Nephron (organoid): ENCODE measurements around the gene ATF6B.

Experiments
- H3K27ac Mint-ChIP-seq, 3 experiments: 2 replicates each; pipeline ENCODE4 v1.8.0; 2020; ENCODE audit warnings: mixed read lengths in 3 of 3, mild to moderate bottlenecking in 2 of 3, moderate library complexity in 1 of 3
- H3K27me3 Mint-ChIP-seq: 2 replicates; pipeline ENCODE4 v1.8.0; 2021; ENCODE audit warnings: low read depth, mild to moderate bottlenecking, moderate library complexity, mixed read lengths
- H3K36me3 Mint-ChIP-seq: 2 replicates; pipeline ENCODE4 v1.8.0; 2020; ENCODE audit warnings: low read depth, mixed read lengths
- H3K4me1 Mint-ChIP-seq: 2 replicates; pipeline ENCODE4 v1.8.0; 2020; ENCODE audit warnings: mixed read lengths
- H3K4me3 Mint-ChIP-seq, 3 experiments: 2 replicates each; pipeline ENCODE4 v1.8.0; 2020; ENCODE audit warnings: mild to moderate bottlenecking in 3 of 3, mixed read lengths in 3 of 3, moderate library complexity in 2 of 3
- H3K9me3 Mint-ChIP-seq: 2 replicates; pipeline ENCODE4 v1.8.0; 2020; ENCODE audit warnings: mixed read lengths
- TF ChIP-seq, protein P1 (sequence below), 3 experiments: fragments of 200-600 bp; sonication (generic); IDR thresholded peaks; one replicate each; pipeline ENCODE4 v1.5.0; 2021; ENCODE audit warnings: antibody characterized with exemption in 3 of 3; ENCODE audit not compliant: unreplicated experiment in 3 of 3

Gene ATF6B

DNA sequence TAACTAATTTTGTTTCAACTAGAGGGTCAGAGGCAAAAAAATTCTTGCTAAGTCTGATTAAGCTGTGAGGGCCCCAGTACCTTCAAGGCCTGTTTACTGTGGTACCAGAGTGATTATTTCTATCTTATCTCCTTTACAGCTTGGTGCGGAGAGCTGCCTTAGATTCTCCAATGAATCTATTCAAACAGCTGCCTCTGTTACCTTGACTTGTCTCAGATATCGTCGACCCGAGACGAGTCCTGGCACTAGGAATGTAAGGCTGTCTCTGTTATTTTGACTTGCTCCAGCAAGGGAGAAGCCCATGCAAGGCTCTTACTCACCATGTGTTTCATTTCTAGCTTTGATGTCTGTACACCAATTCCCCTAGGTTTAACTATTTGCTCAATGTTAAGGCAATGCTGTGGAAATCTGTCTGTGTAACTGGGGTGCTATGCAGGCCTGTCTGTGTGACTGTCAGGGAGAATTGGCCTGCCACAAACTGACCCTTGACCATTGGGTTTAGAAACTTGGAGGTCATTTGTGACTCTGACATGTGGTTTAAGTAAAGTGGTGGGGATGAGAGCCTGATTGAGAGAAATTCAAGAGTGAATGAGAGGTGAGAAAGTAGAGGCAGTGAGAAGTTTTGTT lies 12.5 kb upstream of the ATF6B start:
- Mint-ChIP-seq H3K4me1 (peaks cover 4% of the 10 kb centered on the region), H3K36me3 (no peaks in the 10 kb centered on the region), H3K9me3 (no peaks in the 10 kb centered on the region), H3K4me3 (no peak overlapping the region), H3K27ac (peak overlapping the region in 2 of 3 experiments; percentile 28 to 48), H3K27me3 (peaks cover 8% of the 10 kb centered on the region)
- TF ChIP-seq, protein P1, sequence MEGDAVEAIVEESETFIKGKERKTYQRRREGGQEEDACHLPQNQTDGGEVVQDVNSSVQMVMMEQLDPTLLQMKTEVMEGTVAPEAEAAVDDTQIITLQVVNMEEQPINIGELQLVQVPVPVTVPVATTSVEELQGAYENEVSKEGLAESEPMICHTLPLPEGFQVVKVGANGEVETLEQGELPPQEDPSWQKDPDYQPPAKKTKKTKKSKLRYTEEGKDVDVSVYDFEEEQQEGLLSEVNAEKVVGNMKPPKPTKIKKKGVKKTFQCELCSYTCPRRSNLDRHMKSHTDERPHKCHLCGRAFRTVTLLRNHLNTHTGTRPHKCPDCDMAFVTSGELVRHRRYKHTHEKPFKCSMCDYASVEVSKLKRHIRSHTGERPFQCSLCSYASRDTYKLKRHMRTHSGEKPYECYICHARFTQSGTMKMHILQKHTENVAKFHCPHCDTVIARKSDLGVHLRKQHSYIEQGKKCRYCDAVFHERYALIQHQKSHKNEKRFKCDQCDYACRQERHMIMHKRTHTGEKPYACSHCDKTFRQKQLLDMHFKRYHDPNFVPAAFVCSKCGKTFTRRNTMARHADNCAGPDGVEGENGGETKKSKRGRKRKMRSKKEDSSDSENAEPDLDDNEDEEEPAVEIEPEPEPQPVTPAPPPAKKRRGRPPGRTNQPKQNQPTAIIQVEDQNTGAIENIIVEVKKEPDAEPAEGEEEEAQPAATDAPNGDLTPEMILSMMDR (IDR thresholded peaks at IDR 0.05; ENCODE audit: unreplicated experiment in 3 of 3), result no peak

DNA sequence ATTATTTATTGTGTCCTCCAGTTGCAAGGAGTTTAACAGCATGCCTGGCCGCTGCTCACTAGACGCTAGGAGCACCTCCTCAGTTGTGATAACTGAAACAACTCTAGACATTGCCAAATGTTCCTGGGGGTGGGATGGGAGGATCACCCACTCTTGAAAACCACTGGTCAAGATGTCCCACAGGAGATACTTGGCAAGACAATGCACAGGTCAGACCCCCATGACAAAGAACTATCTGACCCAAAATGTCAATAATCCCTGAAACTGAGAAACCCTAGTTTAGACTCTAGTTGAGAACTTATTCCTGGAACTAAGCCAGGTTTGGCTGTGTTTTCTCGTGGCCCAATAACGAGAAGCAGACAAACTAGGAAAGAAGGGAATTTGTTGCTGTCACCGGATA lies 11.5 kb upstream of the ATF6B start:
- peak overlapping the region in 1 of 3 experiments; percentile 23 for H3K27ac Mint-ChIP-seq
- peaks cover 4% of the 10 kb centered on the region for H3K4me1 Mint-ChIP-seq
- H3K27me3 Mint-ChIP-seq, result peaks cover 8% of the 10 kb centered on the region
- no peaks in the 10 kb centered on the region for H3K9me3 Mint-ChIP-seq
- TF ChIP-seq, protein P1 (IDR thresholded peaks at IDR 0.05; ENCODE audit: unreplicated experiment in 3 of 3), result no peak
- no peak overlapping the region for H3K4me3 Mint-ChIP-seq
- H3K36me3 Mint-ChIP-seq, result no peaks in the 10 kb centered on the region

DNA sequence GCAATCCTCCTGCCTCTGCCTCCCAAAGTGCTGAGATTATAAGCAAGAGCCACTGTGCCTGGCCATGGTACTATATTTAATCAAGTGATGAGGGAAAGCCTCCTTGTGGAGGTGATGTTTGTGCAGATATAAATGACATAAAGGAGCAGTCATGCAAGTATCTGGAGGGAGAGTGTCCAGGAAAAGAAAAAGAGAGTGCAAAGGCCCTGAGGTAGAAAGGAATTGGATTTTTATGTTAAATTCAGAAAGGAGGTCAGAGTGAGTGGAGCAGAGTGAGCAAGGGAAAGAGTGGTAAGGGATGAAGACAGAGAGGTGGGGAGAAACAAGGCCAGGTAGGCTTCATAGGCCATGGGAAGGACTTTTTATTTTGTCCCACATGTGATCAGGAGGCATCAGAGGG lies 9.4 kb upstream of the ATF6B start:
- TF ChIP-seq, protein P1 (IDR thresholded peaks at IDR 0.05; ENCODE audit: unreplicated experiment in 3 of 3), result no peak
- Mint-ChIP-seq H3K4me1 (peaks cover 4% of the 10 kb centered on the region), H3K9me3 (no peaks in the 10 kb centered on the region), H3K27me3 (peaks cover 8% of the 10 kb centered on the region), H3K4me3 (no peak overlapping the region), H3K27ac (no peak overlapping the region), H3K36me3 (no peaks in the 10 kb centered on the region)

DNA sequence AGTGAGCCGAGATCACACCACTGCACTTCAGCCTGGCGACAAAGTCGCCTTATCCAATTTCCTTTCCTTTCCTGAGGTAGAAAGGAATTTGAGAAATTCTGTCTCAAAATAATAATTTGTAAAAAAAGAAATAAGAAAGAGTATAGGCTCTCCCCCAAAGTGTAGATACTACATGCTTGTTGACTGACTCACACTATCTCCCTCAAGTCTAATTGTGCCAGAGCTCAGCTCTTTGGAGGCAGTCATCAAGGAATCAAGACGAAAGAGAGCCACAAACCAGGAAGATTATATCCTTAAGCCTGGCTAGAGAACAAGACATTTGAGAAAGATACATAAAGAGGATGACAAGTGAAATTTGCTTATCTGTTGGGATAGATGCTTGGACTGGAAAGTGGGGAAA lies 5.7 kb upstream of the ATF6B start:
- Mint-ChIP-seq H3K4me1 (peaks cover 12% of the 10 kb centered on the region), H3K27me3 (peaks cover 4% of the 10 kb centered on the region), H3K4me3 (no peak overlapping the region), H3K36me3 (no peaks in the 10 kb centered on the region), H3K9me3 (no peaks in the 10 kb centered on the region), H3K27ac (no peak overlapping the region)
- TF ChIP-seq, protein P1 (IDR thresholded peaks at IDR 0.05; ENCODE audit: unreplicated experiment in 3 of 3), result no peak

DNA sequence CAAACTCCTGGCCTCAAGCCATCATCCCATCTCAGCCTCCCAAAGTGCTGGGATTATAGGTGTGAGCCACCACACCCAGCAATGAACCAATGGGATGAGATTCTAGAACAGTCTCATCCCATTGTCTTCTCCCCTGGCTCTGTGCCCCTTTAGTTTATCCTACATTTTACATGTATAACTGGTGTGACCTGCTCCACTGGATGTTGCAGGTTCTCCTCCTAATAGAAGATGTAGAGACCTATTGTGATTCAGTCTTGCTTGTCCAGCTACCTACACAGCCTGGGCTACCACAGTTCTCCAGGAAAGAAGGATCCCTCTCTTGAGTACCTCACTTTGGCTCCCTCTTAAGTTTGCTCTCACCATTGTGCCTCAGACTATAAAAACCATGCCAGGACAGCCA lies 4.1 kb upstream of the ATF6B start:
- Mint-ChIP-seq H3K9me3 (no peaks in the 10 kb centered on the region), H3K4me1 (peaks cover 27% of the 10 kb centered on the region), H3K4me3 (peak overlapping the region; percentile 57 to 76 (median 68)), H3K36me3 (no peaks in the 10 kb centered on the region), H3K27ac (peak overlapping the region in 1 of 3 experiments; percentile 46), H3K27me3 (peaks cover 4% of the 10 kb centered on the region)
- TF ChIP-seq, protein P1 (IDR thresholded peaks at IDR 0.05; ENCODE audit: unreplicated experiment in 3 of 3), result no peak

DNA sequence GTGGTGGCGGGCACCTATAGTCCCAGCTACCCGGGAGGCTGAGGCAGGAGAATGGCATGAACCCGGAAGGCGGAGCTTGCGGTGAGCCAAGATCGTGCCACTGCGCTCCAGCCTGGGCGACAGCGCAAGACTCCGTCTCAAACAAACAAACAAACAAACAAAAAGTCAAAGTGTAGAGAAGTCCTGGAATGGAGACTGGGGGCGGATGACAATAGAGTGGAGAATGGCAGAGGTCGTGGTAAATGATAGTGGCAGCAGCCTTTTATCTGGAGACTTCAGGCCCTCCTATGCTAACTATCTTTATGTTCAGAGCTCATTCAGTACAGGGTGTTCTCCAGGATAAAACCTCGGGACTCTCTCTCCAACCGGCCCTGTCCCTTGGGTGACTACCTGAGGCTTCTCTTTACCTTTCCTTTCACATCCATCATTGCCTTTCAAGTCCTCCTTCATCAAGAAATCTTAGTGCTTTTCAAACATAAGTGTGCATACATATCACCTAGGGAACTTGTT lies 3.4 kb upstream of the ATF6B start:
- Mint-ChIP-seq H3K9me3 (no peaks in the 10 kb centered on the region), H3K27ac (peak overlapping the region in 2 of 3 experiments; percentile 77 to 79), H3K36me3 (no peaks in the 10 kb centered on the region), H3K4me1 (peaks cover 33% of the 10 kb centered on the region), H3K27me3 (peaks cover 4% of the 10 kb centered on the region), H3K4me3 (peak overlapping the region; percentile 68 to 79 (median 71))
- TF ChIP-seq, protein P1 (IDR thresholded peaks at IDR 0.05; ENCODE audit: unreplicated experiment in 3 of 3), result no peak
